NCI-H510A (cell line): ENCODE results near the gene ATP8A2.
"Not testable (repeated sequence)": the region's sequence is repeated elsewhere in the genome, so short reads cannot be mapped to it uniquely, and the experiment has no call there.

ENCODE experiments used
- DNase-seq: peaks from one replicate; lab custom pipeline; 2025; lab: John Stamatoyannopoulos, UW

ATP8A2 gene

DNA sequence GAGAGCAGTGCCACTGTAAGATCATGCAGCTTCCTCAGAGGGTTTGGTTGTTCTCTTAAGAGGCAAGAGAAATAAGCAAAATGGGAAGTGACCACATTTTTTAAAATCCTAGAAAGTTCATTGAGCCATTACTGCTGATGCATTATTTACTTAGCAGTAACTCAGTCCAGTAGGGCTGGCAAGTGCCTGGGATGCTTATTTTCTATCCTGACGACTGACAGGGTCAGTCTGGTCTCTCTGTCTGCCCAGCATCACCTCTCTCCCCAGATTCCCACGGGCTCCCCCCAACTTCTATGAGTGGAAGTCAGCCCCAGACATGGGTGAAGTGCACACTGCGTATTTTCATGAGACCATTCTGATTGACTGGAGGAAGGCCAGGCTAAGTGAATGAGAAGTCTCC, 669.7 kb downstream of the ATP8A2 start:
- no peak for DNase-seq

DNA sequence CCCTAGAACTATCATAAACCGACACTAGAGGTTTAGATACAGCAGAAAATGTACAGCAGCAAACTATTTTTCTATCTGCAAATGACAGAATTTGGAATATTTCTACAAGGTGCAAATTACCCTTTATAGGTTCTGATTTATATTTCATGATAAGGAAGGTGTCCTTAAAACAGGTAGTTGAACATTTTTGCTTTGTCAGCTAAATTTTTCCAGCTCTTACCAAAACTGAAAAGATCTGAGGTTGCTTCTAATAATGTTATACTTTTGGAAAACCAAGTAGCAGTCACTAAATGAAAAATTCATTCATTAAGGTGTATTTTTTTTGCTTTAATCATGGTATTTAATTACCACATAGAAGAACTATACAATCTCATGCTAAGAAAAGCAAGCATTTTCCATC, 671.0 kb downstream of the ATP8A2 start:
- DNase-seq = no peak

DNA sequence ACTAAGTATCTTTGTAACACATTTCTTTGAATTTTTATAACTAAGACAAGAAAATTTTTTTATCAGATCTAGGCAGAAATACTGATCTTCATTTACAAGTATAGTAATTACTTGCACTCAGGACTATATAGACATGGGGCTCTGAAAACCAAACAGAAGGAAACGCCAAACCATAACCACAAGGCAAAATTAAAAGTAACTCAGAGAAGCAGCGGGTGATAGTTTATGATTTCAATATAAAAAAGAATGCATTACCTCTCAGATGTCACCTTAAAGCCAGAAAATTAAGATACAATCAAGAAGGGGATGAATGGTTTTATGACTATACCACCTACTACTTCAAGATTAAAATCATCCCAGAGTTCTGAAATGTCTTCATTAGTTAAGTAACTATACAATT, 673.4 kb downstream of the ATP8A2 start:
- DNase-seq = no peak

DNA sequence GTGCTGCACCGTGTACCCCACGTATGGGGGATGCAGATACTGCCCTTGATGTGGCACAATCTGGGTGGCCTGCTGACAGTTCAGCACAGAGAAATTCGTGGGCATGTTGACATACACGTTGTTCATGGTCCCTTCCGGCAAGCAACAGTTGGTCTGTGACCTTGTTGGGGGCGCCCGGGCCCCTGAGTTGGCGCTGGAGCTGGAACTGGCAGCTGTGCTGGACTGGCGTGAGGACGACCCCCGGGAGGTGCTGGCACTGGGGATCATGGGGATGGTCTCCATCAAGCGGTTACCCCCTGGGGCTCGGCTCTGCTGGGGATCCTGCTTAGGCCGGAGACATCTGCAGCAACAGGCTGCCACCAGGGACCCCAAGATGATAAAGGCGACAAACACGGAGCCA, 674.9 kb downstream of the ATP8A2 start:
- DNase-seq = no peak

DNA sequence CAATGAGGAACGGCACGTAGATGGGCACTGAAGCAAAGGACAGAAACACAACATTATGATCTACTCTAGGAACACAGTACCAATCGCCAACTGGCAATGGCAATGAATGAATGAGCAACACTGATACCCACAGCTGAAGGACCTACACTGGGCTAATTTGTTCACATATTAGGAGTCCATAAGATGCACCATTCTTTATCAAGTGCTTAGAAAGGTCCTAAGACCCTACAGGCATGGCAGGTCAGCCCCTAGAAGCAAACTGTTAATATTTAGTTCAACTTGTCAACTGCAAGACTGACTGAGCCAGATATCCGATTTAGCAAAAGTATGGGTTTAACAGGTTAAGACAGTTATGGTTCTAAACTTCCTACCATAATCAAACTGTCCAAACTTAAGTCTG, 675.3 kb downstream of the ATP8A2 start:
- DNase-seq = no peak

DNA sequence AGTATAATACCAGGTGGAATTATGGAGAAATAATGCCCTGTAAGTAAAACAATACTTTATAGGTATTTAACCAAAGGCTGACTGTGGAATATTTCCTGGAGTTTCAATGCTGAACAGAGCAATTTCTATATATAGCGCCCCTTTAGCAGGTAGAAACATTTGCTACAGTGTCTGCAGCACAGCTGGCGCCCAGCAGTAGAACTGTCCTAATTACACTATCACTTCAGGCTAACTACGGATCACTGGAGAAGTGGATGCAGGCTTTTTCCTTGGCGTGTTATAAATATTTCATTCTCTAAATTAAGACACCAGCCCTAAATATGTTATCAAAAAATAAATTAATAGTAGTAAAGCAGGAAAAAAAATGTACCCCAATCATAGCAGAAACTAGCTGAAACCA, 677.0 kb downstream of the ATP8A2 start:
- no peak for DNase-seq

DNA sequence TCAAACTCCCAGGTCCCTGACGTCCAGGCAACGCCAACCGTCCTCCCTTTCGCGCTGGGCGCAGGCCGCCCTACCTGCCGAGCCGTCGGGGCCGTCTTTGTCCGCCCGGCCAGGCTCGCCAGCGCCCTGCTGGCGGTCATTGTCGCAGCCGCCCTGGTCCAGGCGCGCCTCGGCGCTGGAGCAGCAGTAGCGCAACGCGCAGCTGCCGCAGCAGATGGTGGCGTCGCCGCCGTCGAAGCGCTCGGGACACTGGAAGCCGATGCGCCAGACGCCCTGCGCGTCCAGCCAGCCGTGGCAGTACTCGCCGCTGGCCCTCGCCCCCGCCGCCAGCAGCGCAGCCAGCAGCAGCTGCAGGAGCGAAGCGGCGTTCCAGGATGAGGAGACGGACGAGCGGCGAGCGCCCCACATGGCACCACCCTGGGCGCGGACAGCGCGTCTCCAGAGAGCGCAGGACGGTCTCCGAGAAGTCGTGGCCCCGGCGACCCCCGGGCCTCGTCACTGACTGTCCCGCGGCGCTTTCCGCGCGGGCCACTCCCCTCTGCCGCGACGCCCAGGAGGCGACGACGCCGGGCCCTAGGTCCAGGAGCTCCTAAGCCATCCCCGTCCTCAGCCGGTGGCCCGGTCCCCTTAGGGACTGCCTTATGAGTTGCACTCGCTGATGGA, 678.9 kb downstream of the ATP8A2 start:
- peak; percentile 30 for DNase-seq

DNA sequence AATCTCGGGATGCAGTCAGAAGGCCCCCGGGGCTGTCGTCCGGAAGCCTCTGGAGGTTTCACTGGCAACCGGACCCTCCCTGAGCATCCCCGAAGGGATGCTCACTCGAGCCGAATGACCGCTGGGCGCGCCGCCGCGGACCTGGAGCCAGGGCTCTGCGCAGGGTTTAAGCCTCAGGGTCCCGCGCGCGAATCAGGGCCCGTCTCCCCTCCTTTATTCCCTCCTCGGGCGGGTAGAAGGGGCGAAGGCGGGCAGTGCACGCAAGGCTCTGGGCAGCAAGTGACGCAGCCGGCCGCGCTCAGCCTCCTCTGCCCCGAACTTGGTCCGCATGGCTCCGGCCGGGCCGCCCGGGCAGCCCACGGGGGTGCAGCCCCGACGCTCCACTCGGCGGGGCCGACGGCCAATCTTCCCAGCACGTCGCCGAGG, 679.5 kb downstream of the ATP8A2 start:
- DNase-seq = no peak

DNA sequence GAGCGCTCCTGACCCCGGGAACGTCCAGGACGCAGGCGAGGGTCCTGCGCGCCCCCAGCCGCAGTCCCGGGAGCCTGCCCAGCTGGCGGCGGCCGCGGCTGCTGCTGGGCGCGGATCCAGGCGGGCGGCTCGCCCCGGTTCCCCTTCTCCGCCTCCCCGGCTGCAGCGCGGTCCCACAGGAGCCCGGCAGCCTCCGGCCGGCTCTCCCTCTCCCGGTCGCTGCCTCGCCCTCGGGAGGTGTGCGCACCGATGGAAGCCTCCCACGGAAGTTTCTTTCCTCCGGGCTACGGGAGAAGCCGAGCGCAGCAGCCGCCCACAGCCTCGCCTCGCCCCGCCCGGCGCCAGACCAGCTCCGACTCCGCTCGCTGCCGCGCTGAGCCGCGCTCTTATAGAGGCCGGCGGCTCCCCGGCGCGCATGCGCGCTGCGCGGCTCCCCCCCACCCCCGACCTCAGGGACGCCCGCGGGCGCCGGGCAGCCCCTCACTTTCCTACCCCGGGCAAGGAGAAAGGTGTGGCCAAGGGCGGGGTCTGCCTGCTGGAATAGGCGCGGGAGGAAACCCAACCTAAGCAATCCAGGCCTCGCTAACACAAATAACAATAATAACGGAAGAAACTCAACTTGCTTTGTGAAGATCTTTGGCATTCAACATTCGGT, 680.0 kb downstream of the ATP8A2 start, which contains the start of gene SHISA2:
Gene SHISA2 (minus strand): TSS at position 360 of the 655 bp plus-strand sequence. CDS start 1,041 bp downstream, outside the sequence.
- DNase-seq = peak; percentile 53

DNA sequence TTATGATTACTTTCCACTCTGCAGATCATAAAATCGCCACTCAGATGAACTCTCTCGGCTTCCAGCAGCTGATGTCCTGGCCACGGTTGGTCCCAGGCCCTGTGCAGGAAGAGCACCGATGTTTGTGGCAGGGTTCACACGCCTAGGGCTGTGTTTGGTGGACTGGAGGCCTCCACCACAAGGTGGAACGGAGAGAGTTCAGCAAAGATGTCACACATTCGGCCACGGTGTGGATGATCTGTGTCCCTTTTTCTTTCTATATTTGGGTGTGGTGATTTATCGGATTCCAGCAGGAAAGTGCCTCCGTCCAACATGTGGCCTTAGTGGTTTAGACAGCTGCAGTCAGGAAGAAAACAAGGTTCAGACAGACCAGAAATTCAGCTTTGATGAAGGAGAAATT, 680.6 kb downstream of the ATP8A2 start:
- DNase-seq = no peak

DNA sequence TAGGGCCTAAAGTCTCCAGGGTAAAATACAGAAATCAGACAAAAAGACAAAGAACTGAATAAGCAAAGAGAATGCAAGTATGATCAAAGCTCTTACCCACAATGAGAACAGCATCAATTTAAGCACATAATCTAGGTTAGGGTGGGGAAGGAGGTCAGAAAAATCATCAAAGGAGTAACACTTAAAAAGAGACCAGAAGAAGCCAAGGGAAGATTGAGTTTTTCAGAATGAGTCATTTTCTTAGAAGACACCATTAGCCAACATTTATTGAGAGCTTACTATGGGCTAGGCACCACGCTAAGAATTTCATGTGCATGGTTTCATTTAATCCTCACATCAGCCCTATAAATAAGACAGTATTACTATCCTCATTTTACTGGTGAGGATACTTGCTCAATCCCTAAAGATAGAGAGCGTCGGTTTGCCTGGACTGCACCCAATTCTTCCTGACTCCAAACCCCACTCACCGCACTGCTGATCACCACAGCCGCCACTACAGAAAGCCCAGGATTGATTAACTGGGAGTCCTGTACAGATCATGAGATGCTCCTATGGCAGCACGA, 681.7 kb downstream of the ATP8A2 start:
- no peak for DNase-seq

DNA sequence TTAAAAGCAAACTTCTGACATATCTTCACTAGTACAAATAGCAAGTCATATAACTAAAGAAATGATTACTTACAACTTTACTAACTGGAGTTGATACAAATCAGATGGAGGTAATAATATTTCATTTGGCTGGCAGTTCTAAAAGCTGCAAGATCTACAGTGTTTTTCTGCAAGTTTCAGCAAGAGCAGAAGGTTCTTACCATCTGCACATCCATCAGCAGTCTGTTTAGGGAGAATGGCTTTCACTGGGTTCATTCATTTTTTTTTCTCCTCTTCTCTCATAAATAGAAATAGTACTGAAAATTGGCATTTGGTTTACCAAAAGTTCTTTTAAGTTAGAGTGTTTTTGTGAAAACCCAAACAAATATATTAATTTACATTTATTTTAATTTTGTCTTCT, 683.1 kb downstream of the ATP8A2 start:
- no peak for DNase-seq

DNA sequence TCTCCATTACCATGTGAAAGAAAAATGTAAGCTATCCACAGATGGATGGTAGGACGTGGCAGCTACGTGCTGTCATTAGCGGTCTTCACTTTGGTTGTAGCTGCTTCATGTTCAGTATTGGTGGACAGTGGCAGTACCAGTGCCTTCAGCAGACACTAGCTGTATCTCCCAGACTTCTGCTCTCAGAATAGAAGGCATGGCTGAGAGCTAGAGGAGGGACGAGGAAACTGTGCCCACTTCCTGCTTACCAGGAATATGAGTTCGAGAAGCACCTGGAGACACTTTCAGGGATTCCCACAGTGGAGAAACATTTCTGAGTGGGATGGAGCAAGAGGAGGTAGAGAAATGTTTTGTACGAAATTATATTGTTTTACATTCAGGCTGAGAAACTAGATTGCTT, 686.9 kb downstream of the ATP8A2 start:
- no peak for DNase-seq

DNA sequence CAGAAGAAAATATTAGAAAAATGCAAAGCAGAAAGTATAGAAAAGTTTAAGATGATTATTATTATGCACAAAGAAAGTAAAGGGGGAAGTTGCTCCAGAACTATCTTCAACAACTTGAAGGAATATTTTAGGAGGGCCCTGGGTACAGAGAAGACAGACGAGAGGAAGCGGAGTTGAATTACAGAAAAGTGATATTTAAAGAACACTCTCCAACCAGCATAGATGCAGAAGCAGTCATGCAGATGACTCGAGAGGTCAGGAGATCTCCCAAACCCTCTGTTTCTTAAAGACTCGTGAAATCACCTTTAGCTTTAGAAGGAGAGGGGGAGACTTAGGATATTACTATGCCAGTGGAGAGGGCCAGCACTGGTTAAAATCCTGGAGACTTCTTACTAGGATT, 688.6 kb downstream of the ATP8A2 start:
- no peak for DNase-seq

DNA sequence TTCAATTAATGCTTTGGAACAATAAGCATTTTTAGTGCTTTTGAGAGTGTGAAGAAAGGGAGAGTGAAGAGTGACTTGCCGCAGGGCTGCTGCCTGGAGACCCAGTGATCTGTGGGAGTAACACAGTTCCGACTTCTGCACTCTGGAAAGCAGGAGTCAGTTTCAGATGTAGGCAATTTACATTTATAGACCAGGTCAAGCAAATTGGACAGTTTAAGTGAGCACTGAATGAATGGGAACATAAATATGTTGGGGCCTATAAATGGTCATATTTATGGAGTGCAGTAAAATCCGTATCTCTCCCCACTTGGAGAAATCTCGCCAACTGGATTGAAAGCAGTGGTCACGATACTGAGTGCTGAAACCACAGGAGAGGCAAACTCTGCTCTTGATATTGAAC, 689.5 kb downstream of the ATP8A2 start:
- DNase-seq = no peak

DNA sequence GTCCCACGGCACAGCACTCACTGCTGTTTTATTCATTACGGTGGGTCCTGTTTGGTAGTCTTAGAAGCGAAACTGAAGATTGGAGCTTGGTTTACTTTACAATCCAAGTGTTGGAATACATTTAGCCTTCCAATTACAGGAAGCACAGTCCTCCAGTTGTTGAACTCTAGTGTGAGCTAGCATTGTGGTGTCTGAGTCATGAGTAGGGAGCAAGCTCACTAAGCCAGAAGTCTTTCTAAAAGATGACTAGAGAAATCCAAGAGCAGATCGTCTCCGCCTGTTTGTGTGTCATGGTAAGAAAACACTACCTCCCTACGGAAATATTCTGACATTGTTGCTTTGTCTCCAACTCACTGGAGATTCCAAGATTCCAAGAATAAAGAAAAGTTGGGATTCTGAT, 690.2 kb downstream of the ATP8A2 start:
- peak; percentile 3 for DNase-seq

DNA sequence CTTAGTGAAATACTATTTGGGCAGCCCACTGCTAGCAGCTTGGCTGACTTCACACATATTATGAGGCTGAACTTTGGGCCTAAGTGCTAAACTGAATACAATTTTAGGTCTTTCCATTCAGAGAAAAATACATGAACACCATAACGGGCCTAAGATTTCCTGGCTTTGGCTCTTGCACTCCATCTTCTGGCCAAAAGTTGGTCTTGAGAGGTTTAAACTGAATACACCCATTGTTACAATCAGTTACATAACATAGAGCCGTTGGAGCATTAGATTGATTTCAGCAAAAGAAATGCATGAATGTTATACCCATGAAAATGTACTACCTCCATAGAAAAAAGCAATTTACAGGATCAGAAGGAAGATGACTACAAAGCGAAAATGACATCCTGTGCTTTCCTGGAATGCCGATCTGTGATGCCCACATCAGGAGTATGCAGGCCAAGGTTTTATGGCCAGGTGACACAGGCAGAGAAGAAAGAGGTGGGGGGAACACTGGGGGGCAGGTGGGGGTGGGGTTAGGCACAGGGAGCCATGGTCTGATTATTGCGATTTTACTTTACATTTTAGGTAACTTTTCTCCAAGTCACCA, 691.2 kb downstream of the ATP8A2 start:
- no peak for DNase-seq

DNA sequence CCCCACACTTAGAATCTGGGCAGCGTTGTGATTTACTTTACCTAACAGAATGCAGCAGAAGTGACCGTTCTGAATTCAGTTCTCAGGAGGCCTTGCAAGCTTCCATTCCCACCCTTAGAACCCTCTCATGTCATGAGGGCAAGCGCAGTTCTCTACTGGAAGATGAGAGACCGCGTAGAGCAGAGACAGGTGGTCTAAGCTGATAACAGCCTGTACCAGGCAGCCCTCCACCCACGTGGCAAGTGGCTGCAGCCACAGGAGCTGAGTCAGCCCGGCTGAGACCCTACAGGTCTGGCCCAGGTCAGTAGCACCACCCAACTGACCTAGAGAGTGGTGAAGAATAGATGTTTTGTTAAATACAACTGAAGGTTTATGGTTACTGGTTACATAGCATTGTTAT, 694.7 kb downstream of the ATP8A2 start:
- DNase-seq = not testable (repeated sequence)

DNA sequence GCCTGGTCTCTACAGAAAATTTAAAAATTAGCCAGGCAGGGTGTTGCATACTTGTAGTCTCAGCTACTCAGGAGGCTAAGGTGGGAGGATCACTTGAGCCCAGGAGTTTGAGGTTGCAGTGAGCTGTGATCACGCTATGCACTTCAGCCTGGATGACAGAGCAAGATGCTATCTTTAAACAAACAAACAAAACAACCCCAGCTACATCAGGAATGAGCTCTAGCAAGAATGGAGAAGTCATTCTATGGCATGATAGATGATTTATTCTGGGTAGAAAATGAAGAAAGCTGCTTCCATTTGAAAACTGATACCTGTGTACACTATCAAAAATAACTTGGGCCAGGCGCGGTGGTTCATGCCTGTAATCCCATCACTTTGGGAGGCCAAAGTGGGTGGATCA, 695.8 kb downstream of the ATP8A2 start:
- no peak for DNase-seq

DNA sequence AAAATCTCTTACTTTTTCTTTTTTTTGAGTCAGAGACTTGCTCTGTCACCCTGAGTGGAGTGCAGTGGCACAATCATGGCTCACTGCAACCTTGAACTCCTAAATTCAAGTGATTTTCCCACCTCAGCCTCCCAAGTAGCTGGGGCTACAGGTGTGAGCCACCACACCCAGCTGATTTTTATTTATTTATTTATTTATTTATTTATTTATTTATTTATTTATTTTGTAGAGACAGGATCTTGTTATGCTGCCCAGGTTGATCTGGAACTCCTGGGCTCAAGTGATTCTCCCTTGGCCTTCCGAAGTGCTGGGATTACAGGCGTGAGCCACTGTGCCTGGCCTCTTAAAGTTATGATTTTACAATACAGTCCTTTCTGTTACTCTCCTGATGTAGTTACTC, 696.6 kb downstream of the ATP8A2 start:
- DNase-seq = not testable (repeated sequence)

DNA sequence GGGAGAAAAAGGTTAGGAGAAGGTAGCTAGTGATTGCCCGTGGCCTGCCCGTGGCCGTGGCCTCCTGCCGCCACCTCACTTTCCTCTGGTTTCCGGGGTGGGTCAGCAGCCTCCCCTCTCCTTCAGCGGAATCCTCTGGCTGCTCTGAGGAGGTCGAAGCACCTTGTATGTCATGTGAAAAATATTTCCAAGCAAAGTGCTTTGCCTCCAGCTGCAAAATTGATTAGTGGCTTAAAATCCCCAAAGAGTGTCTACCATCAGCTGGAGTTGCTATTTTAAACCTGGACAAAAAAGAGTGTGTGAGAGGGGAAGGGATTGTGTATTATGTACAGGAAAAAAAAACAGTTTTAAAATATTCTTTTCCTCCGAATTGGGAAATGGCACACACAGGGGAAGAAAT, 697.9 kb downstream of the ATP8A2 start:
- not testable (repeated sequence) for DNase-seq

DNA sequence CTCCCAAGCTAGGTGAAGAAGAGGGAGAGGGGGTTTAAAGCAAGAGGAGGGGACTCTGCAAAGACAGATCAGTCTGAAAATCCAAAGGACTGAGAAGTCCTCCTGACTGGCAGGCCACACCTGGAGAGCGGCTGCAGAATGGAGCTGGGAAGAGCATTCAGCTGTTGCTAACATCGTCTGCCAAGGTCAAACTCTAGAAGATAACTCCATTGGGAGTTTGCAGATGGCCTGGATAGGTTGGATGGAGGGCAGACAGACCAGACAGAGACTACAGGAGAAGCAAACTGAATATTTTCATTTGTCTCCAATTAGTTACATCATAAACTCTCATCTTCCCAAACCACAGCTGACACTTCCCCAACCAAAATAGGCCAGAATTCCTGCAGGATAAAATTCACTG, 699.9 kb downstream of the ATP8A2 start:
- no peak for DNase-seq

DNA sequence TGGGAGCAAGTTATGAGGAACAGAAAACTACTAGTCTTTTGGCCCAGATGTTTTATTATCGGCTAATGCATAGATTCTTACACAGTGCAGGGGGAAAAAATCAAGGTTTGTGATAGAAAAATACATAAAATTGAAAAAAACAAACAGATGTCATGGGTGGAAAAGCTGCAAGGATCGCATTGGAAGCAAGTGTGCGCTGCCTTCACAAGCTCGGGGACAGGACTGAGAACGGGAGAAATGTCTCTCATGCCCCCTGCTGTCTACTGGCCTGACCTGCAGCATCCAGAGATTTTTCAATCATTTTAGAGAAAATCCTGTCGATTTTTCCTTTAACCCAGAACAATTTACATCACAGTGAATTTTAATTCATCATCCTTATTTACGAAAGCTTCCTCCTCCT, 700.6 kb downstream of the ATP8A2 start:
- not testable (repeated sequence) for DNase-seq
